HG02981 (cell line): ENCODE results near the gene NAP1L4.

Experiments
- ATAC-seq: cut with Tn5 transposase; IDR thresholded peaks from one replicate; pipeline ENCODE4 v1.9.1; 2021; ENCODE audit warnings: mild to moderate bottlenecking, moderate library complexity; ENCODE audit not compliant: unreplicated experiment

NAP1L4 gene

GRCh38 chr11:2926611-2927051 lies 65.5 kb downstream of the NAP1L4 start:
- no peak for ATAC-seq

- no peak for ATAC-seq
These were observed 67.1 kb downstream of the NAP1L4 start for GRCh38 chr11:2924821-2925675.

GRCh38 chr11:2924381-2924780 lies 67.7 kb downstream of the NAP1L4 start:
- ATAC-seq: no peak

GRCh38 chr11:2923446-2924375 lies 68.4 kb downstream of the NAP1L4 start:
- no peak for ATAC-seq

- no peak for ATAC-seq
These were observed 69.5 kb downstream of the NAP1L4 start for GRCh38 chr11:2922655-2923054.

- ATAC-seq: no peak
These were observed 70.2 kb downstream of the NAP1L4 start for GRCh38 chr11:2921742-2922493.

GRCh38 chr11:2921261-2921660 lies 70.9 kb downstream of the NAP1L4 start:
- no peak for ATAC-seq

GRCh38 chr11:2920343-2920742 lies 71.8 kb downstream of the NAP1L4 start:
- no peak for ATAC-seq

GRCh38 chr11:2919837-2920236 lies 72.3 kb downstream of the NAP1L4 start:
- ATAC-seq: no peak

- no peak for ATAC-seq
These were observed 72.9 kb downstream of the NAP1L4 start for GRCh38 chr11:2919188-2919587.

GRCh38 chr11:2917842-2918490 lies 74.2 kb downstream of the NAP1L4 start:
- ATAC-seq: no peak

- ATAC-seq: no peak
These were observed 75.1 kb downstream of the NAP1L4 start for GRCh38 chr11:2916892-2917645.

- ATAC-seq: no peak
These were observed 75.8 kb downstream of the NAP1L4 start for GRCh38 chr11:2916114-2916891.

GRCh38 chr11:2915473-2915872 lies 76.7 kb downstream of the NAP1L4 start:
- ATAC-seq: no peak

- ATAC-seq: no peak
These were observed 77.5 kb downstream of the NAP1L4 start for GRCh38 chr11:2914455-2915195.

- no peak for ATAC-seq
These were observed 78.4 kb downstream of the NAP1L4 start for GRCh38 chr11:2913776-2914175.

GRCh38 chr11:2913019-2913431 lies 79.1 kb downstream of the NAP1L4 start:
- no peak for ATAC-seq

- ATAC-seq: no peak
These were observed 79.6 kb downstream of the NAP1L4 start for GRCh38 chr11:2912498-2912897.
